GM12873 (cell line): ENCODE data around the gene RAX.

ENCODE experiments used
- TF ChIP-seq, protein P1 (sequence below): IDR thresholded peaks from 2 replicates; pipeline ENCODE4 v1.5.1; 2012; ENCODE audit warnings: low read depth, mild to moderate bottlenecking, moderate library complexity, low read length, control low read depth; ENCODE audit not compliant: insufficient read depth; ENCODE audit errors: missing control alignments

The RAX gene

GRCh38 chr18:59279722-59280121 lies 6.5 kb upstream of the RAX start:
- TF ChIP-seq, protein P1, sequence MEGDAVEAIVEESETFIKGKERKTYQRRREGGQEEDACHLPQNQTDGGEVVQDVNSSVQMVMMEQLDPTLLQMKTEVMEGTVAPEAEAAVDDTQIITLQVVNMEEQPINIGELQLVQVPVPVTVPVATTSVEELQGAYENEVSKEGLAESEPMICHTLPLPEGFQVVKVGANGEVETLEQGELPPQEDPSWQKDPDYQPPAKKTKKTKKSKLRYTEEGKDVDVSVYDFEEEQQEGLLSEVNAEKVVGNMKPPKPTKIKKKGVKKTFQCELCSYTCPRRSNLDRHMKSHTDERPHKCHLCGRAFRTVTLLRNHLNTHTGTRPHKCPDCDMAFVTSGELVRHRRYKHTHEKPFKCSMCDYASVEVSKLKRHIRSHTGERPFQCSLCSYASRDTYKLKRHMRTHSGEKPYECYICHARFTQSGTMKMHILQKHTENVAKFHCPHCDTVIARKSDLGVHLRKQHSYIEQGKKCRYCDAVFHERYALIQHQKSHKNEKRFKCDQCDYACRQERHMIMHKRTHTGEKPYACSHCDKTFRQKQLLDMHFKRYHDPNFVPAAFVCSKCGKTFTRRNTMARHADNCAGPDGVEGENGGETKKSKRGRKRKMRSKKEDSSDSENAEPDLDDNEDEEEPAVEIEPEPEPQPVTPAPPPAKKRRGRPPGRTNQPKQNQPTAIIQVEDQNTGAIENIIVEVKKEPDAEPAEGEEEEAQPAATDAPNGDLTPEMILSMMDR, result no peak

- TF ChIP-seq, protein P1, result no peak
Observed at GRCh38 chr18:59279193-59279592, 5.9 kb upstream of the RAX start.

DNA sequence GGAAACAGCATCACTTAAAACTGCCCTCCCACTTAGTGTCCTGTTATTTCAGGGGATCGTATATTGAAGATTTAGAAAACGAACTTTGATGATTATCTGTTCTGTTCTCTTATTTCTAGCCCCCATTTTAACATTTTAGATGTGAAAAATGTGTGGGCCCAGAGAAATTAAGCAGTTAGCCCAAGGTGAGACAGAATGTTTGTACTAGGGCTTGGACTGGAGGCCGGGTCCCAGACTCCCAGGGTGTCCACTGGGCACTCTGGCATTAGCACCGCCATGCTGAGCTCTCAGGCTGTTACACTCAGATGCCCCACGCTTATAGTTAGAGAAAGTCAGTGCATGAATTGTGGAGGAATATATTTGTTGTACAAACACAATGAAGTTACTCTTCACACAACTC lies 5.5 kb upstream of the RAX start:
- TF ChIP-seq, protein P1, result no peak

GRCh38 chr18:59276047-59276446 lies 2.8 kb upstream of the RAX start:
- TF ChIP-seq, protein P1, result no peak

GRCh38 chr18:59275406-59275949 lies 2.2 kb upstream of the RAX start:
- TF ChIP-seq, protein P1, result no peak

- TF ChIP-seq, protein P1, result no peak
Observed at GRCh38 chr18:59274533-59274928, 1.3 kb upstream of the RAX start.

- TF ChIP-seq, protein P1, result no peak
Observed at GRCh38 chr18:59273759-59274532, 692 bp upstream of the RAX start.
